ENCODE results near the gene LCA5L.
A peak's percentile ranks its signal among the peaks of the same experiment; 100 is the strongest.

Gene LCA5L

DNA sequence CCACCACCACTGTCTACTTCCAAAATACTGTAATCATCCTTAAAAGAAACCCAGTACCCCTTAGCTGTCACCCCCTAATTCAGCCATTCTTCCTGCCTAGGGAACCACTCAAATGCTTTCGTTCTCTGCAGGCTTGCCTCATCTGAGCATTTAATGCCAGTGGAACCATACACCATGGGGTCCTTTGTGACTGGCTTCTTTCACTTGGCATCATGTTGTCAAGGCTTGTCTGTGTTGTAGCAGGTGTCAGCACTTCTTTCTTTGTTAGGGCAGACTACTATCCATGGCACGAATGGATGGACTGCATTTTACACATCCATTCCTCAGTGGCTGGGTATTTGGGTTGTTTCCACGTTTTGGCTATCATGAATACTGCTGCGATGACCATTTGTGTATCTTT, 34.7 kb upstream of the LCA5L start (continued):
- TF ChIP-seq OSR1 (CRISPR knock-in tag; IDR thresholded peaks at IDR 0.05) = no peak
- TF ChIP-seq CREB5 (CRISPR knock-in tag; IDR thresholded peaks at IDR 0.05; ENCODE audit: low read depth) = no peak
- TF ChIP-seq SNAI2 (CRISPR knock-in tag; IDR thresholded peaks at IDR 0.05) = no peak
- TF ChIP-seq ESRRG (CRISPR knock-in tag; IDR thresholded peaks at IDR 0.05) = no peak

DNA sequence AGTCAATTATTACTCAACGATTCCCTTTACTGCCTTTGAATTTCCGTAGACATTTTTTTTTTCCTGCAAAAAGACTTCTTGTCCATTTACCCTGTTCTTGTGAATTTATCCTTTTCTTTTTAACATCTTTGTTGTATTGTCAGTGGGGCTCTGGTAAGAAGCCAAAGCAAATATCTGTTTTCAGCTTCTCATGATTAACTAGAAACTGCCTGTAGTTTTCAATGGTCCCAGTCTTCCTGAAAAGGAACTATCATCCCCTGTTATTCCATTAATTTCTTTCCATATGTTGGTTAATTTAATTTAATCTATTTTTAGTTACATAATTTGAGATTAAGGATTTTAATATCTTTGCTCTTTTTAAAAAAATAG, 34.2 kb upstream of the LCA5L start:
- peak; percentile 34; the same call in 1 of the 2 replicates for TF ChIP-seq TCF4 (CRISPR knock-in tag; IDR thresholded peaks at IDR 0.05; ENCODE audit: borderline replicate concordance)
- no peak for TF ChIP-seq OSR1 (CRISPR knock-in tag; IDR thresholded peaks at IDR 0.05)
- peak; percentile 57; the same call in 1 of the 2 replicates for TF ChIP-seq ISL1 (CRISPR knock-in tag; IDR thresholded peaks at IDR 0.05)
- ATAC-seq = no peak

GRCh38 chr21:39479164-39479813, 33.7 kb upstream of the LCA5L start:
- ATAC-seq = no peak
- no peak for TF ChIP-seq BACH2 (CRISPR knock-in tag; IDR thresholded peaks at IDR 0.05; ENCODE audit: borderline replicate concordance)
- TF ChIP-seq CSRNP3 (CRISPR knock-in tag; IDR thresholded peaks at IDR 0.05) = no peak
- TF ChIP-seq ZC3H10 (CRISPR knock-in tag; IDR thresholded peaks at IDR 0.05) = no peak
- no peak for TF ChIP-seq PPARA (CRISPR knock-in tag; IDR thresholded peaks at IDR 0.05; ENCODE audit: borderline replicate concordance)
- TF ChIP-seq, protein P1, sequence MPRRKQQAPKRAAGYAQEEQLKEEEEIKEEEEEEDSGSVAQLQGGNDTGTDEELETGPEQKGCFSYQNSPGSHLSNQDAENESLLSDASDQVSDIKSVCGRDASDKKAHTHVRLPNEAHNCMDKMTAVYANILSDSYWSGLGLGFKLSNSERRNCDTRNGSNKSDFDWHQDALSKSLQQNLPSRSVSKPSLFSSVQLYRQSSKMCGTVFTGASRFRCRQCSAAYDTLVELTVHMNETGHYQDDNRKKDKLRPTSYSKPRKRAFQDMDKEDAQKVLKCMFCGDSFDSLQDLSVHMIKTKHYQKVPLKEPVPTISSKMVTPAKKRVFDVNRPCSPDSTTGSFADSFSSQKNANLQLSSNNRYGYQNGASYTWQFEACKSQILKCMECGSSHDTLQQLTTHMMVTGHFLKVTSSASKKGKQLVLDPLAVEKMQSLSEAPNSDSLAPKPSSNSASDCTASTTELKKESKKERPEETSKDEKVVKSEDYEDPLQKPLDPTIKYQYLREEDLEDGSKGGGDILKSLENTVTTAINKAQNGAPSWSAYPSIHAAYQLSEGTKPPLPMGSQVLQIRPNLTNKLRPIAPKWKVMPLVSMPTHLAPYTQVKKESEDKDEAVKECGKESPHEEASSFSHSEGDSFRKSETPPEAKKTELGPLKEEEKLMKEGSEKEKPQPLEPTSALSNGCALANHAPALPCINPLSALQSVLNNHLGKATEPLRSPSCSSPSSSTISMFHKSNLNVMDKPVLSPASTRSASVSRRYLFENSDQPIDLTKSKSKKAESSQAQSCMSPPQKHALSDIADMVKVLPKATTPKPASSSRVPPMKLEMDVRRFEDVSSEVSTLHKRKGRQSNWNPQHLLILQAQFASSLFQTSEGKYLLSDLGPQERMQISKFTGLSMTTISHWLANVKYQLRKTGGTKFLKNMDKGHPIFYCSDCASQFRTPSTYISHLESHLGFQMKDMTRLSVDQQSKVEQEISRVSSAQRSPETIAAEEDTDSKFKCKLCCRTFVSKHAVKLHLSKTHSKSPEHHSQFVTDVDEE (CRISPR knock-in tag; IDR thresholded peaks at IDR 0.05) = no peak
- no peak for TF ChIP-seq OSR1 (CRISPR knock-in tag; IDR thresholded peaks at IDR 0.05)
- TF ChIP-seq, protein P2, sequence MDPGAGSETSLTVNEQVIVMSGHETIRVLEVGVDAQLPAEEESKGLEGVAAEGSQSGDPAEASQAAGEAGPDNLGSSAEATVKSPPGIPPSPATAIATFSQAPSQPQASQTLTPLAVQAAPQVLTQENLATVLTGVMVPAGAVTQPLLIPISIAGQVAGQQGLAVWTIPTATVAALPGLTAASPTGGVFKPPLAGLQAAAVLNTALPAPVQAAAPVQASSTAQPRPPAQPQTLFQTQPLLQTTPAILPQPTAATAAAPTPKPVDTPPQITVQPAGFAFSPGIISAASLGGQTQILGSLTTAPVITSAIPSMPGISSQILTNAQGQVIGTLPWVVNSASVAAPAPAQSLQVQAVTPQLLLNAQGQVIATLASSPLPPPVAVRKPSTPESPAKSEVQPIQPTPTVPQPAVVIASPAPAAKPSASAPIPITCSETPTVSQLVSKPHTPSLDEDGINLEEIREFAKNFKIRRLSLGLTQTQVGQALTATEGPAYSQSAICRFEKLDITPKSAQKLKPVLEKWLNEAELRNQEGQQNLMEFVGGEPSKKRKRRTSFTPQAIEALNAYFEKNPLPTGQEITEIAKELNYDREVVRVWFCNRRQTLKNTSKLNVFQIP (CRISPR knock-in tag; IDR thresholded peaks at IDR 0.05; ENCODE audit: borderline replicate concordance, low read depth) = no peak
- TF ChIP-seq ZFP30 (CRISPR knock-in tag; IDR thresholded peaks at IDR 0.05) = no peak
- TF ChIP-seq CSDC2 (CRISPR knock-in tag; IDR thresholded peaks at IDR 0.05) = no peak
- no peak for TF ChIP-seq CREB5 (CRISPR knock-in tag; IDR thresholded peaks at IDR 0.05; ENCODE audit: low read depth)
- no peak for TF ChIP-seq ZNF565 (CRISPR knock-in tag; conservative IDR thresholded peaks at IDR 0.05; ENCODE audit: low read depth)
- no peak for TF ChIP-seq RARB (CRISPR knock-in tag; IDR thresholded peaks at IDR 0.05)
- TF ChIP-seq SNAI2 (CRISPR knock-in tag; IDR thresholded peaks at IDR 0.05) = no peak
- TF ChIP-seq TCF4 (CRISPR knock-in tag; IDR thresholded peaks at IDR 0.05; ENCODE audit: borderline replicate concordance) = no peak
- no peak for TF ChIP-seq ARNTL (CRISPR knock-in tag; IDR thresholded peaks at IDR 0.05; ENCODE audit: borderline replicate concordance, low read depth)
- no peak for TF ChIP-seq ISL1 (CRISPR knock-in tag; IDR thresholded peaks at IDR 0.05)

- ATAC-seq = no peak
- TF ChIP-seq ZNF8 (CRISPR knock-in tag; IDR thresholded peaks at IDR 0.05) = no peak
- TF ChIP-seq ESRRG (CRISPR knock-in tag; IDR thresholded peaks at IDR 0.05) = no peak
- no peak for TF ChIP-seq CSRNP3 (CRISPR knock-in tag; IDR thresholded peaks at IDR 0.05)
- TF ChIP-seq OSR1 (CRISPR knock-in tag; IDR thresholded peaks at IDR 0.05) = no peak
- TF ChIP-seq, protein P2 (CRISPR knock-in tag; IDR thresholded peaks at IDR 0.05; ENCODE audit: borderline replicate concordance, low read depth) = no peak
- no peak for TF ChIP-seq ZFP3 (CRISPR knock-in tag; IDR thresholded peaks at IDR 0.05)
- TF ChIP-seq ZFP30 (CRISPR knock-in tag; IDR thresholded peaks at IDR 0.05) = no peak
- TF ChIP-seq SNAI2 (CRISPR knock-in tag; IDR thresholded peaks at IDR 0.05) = no peak
- no peak for TF ChIP-seq TCF4 (CRISPR knock-in tag; IDR thresholded peaks at IDR 0.05; ENCODE audit: borderline replicate concordance)
Measured at GRCh38 chr21:39474611-39475010, 29.0 kb upstream of the LCA5L start.
